Smooth muscle cell of the coronary artery (primary cell): Measurements from ENCODE around the gene NCKAP5L. TPM values are rescaled to one million over a fixed set of nuclear protein-coding genes. Genes with fewer than 3 reads are reported as not detected.

Source experiments
- total RNA-seq: library from RNA; depleted of rRNA; stranded (reverse); fragments of >200 nt; gene quantifications from 2 replicates; pipeline ENCODE4 v1.2.3, GENCODE V29; 2014; ENCODE audit warnings: low replicate concordance

The NCKAP5L gene, protein sequence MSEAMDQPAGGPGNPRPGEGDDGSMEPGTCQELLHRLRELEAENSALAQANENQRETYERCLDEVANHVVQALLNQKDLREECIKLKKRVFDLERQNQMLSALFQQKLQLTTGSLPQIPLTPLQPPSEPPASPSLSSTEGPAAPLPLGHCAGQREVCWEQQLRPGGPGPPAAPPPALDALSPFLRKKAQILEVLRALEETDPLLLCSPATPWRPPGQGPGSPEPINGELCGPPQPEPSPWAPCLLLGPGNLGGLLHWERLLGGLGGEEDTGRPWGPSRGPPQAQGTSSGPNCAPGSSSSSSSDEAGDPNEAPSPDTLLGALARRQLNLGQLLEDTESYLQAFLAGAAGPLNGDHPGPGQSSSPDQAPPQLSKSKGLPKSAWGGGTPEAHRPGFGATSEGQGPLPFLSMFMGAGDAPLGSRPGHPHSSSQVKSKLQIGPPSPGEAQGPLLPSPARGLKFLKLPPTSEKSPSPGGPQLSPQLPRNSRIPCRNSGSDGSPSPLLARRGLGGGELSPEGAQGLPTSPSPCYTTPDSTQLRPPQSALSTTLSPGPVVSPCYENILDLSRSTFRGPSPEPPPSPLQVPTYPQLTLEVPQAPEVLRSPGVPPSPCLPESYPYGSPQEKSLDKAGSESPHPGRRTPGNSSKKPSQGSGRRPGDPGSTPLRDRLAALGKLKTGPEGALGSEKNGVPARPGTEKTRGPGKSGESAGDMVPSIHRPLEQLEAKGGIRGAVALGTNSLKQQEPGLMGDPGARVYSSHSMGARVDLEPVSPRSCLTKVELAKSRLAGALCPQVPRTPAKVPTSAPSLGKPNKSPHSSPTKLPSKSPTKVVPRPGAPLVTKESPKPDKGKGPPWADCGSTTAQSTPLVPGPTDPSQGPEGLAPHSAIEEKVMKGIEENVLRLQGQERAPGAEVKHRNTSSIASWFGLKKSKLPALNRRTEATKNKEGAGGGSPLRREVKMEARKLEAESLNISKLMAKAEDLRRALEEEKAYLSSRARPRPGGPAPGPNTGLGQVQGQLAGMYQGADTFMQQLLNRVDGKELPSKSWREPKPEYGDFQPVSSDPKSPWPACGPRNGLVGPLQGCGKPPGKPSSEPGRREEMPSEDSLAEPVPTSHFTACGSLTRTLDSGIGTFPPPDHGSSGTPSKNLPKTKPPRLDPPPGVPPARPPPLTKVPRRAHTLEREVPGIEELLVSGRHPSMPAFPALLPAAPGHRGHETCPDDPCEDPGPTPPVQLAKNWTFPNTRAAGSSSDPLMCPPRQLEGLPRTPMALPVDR (N-terminal part only)
- total RNA-seq = 11.7 and 13.3 TPM in 2 replicates

DNA sequence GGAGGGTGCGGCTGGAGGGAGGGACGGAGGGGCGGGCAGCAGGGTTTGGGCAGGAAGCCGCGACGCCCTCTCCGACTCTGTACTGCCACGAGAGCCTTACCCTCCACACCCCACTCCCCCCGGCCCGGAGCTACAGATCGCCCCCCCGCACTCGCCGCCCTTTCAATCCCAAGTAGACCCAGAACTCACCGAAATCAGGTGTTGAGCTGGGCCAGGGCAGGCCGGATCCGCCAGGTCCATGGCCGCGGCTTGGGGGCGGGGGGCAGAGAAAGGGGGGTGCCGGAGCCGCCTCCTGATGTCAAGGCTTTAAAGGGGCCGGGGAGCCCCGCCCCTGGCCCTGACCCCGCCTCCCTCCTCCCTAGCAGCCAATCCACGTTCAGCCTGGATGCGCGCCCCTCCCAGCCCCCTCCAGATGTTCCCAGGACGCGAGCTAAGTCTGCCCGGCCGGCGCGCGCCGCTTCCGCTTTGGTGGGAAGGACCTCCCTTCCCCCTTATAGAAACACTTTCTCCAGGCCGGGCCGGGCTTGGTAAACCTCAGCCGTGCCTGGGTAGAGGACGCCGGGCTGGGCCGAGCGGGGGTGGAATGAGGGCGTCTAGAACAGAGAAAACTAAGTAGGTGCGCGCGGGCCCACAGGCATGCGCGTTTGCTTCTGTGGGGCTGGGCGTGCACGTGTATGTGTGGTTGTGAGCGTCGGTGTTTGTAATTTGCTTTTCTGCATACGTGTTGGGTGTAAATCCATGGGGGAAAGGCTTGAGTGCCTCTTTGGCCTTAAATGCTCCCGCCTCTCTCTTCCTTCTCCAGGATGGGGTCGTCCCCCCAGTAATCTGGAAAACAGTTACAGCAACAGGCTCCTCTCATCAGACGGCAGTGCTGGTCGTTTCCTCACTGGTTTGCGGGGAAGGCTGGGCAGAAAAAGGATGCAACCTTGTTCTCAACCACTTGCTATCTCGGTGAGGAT is at the start of gene NCKAP5L:
Gene NCKAP5L, minus strand, starts transcription at position 281 of the 959 bp plus-strand sequence. CDS start 24,369 bp downstream, outside the sequence.

DNA sequence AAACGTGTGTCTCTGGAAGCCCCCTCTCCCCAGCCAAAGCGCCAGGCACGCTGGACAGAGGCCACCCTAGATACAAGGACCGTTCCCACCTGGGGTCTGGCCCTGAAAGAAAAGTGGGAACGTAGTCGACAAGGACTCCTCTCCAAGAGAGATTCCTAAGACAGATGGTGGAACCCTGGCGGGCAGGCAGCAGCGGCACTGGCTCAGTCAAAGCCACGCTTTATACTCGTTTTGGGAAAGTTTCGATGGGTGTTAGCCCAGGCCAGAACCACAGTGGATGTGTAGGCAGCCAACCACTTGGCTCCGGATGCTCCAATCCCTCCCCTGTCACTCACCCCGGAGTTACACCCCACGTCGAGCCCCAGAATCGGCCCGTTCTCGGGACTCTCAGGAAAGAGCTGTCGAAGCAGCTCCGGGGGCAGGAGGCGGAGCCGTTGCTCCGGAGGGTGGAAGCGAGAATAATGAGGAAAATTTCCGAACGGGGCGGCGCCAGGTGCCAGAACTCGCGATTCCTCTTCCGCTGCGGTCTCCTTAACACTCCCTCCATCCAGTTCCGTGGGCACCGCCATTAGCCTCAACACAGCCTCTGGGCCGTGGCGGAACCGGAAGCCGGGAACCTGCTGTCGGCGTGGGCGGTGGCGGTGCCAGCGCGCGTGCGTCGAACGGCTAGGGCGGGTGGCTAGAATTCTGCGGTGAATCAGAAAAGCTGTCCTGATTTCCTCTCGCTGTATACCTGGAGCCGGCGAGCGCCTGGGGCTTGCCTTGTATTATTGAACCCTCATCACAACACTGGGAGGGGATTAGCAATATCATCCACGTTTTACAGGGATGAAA is 14.5 kb upstream of the NCKAP5L start, which contains the start of gene BCDIN3D:
Gene BCDIN3D, minus strand, starts transcription at position 588 of the 834 bp plus-strand sequence. Its CDS starts 19 bp downstream, at position 569.

Other genes with a start within 250 kb of the NCKAP5L start
- gene FAM186B, start 222.8 kb downstream of the NCKAP5L start, total RNA-seq = 0.12 and 0.23 TPM in 2 replicates
- gene PRPF40B, start 204.9 kb downstream of the NCKAP5L start, total RNA-seq = 11.9 and 17.6 TPM in 2 replicates
- 17.2 and 46.4 TPM in 2 replicates for gene FMNL3, start 121.0 kb downstream of the NCKAP5L start, total RNA-seq
- 238 and 243 TPM in 2 replicates for gene TMBIM6, start 86.9 kb downstream of the NCKAP5L start, total RNA-seq
- gene BCDIN3D, start 14.7 kb upstream of the NCKAP5L start, total RNA-seq = 3.7 and 4.0 TPM in 2 replicates
- 0.38 and 41.0 TPM in 2 replicates for gene FAIM2, start 75.5 kb upstream of the NCKAP5L start, total RNA-seq
- gene AQP2, start 122.3 kb upstream of the NCKAP5L start, total RNA-seq = not detected in 2 replicates
- gene AQP5, start 133.5 kb upstream of the NCKAP5L start, total RNA-seq = 0.60 and 0.82 TPM in 2 replicates
- under 0.01 TPM in 1 of 2 replicates, not detected in the other for gene AQP6, start 144.5 kb upstream of the NCKAP5L start, total RNA-seq
- 23.1 and 23.2 TPM in 2 replicates for gene RACGAP1, start 197.1 kb upstream of the NCKAP5L start, total RNA-seq
- 1.7 and 5.9 TPM in 2 replicates for gene ASIC1, start 229.2 kb upstream of the NCKAP5L start, total RNA-seq